Parathyroid adenoma (tissue), 2 donors: ENCODE data around the gene CUL9.

Experiments used
- H2AFZ ChIP-seq: fragments of 300-600 bp; sonication (generic); one replicate; pipeline ENCODE4 v1.7.0; 2017; ENCODE audit warnings: antibody characterized with exemption, mild to moderate bottlenecking
- H3K27ac ChIP-seq: fragments of 300-600 bp; sonication (generic); one replicate; pipeline ENCODE4 v1.7.0; 2017
- H3K27me3 ChIP-seq: fragments of 300-600 bp; sonication (generic); one replicate; pipeline ENCODE4 v1.7.0; 2017; ENCODE audit warnings: low read length; ENCODE audit not compliant: control insufficient read depth, insufficient read depth
- H3K36me3 ChIP-seq: fragments of 300-600 bp; sonication (generic); one replicate; pipeline ENCODE4 v1.7.0; 2017; ENCODE audit warnings: low read length; ENCODE audit not compliant: control insufficient read depth, insufficient read depth
- H3K4me1 ChIP-seq: fragments of 300-600 bp; sonication (generic); one replicate; pipeline ENCODE4 v1.7.0; 2017; ENCODE audit warnings: control low read depth
- H3K4me2 ChIP-seq: fragments of 300-600 bp; sonication (generic); one replicate; pipeline ENCODE4 v1.7.0; 2017; ENCODE audit warnings: low read length
- H3K4me3 ChIP-seq: fragments of 300-600 bp; sonication (generic); one replicate; pipeline ENCODE4 v1.7.0; 2017; ENCODE audit warnings: low read depth, low read length
- H3K79me2 ChIP-seq: fragments of 300-600 bp; sonication (generic); one replicate; pipeline ENCODE4 v1.7.0; 2017; ENCODE audit warnings: control low read depth
- H3K9ac ChIP-seq: fragments of 300-600 bp; sonication (generic); one replicate; pipeline ENCODE4 v1.7.0; 2017; ENCODE audit warnings: mild to moderate bottlenecking
- H3K9me3 ChIP-seq: fragments of 300-600 bp; sonication (generic); one replicate; pipeline ENCODE4 v1.7.0; 2017; ENCODE audit warnings: low read length; ENCODE audit not compliant: control insufficient read depth
- TF ChIP-seq, protein P1 (sequence below): fragments of 300-600 bp; sonication (generic); IDR thresholded peaks from one replicate; pipeline ENCODE4 v1.7.0; 2017; ENCODE audit warnings: antibody characterized with exemption, mild to moderate bottlenecking
- donor health status: primary hyperparathyroidism.

CUL9 gene

DNA sequence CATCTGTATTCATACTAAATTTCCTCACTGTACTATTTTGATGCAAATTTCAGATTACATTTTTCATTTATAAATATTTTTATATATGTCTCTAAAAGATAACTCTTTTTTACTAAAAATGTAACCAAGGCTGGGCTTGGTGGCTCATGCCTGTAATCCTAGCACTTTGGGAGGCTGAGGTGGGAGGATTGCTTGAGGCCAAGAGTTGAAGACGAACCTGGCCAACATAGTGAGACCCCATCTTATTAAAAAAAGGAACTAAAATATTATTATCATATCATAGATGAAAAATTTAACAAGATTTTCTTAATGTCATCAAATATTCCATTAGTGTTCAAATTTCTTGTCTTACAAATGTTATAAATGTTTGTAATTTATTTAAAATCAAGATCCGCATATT, 53.8 kb downstream of the CUL9 start:
- Histone ChIP-seq H2AFZ (no peak overlapping the region), H3K4me2 (no peak overlapping the region), H3K4me1 (no peaks in the 10 kb centered on the region), H3K27me3 (no peaks in the 10 kb centered on the region), H3K9me3 (no peaks in the 10 kb centered on the region), H3K9ac (no peak overlapping the region), H3K4me3 (no peak overlapping the region), H3K27ac (no peak overlapping the region), H3K36me3 (no peaks in the 10 kb centered on the region), H3K79me2 (no peaks in the 10 kb centered on the region)
- TF ChIP-seq, protein P1, sequence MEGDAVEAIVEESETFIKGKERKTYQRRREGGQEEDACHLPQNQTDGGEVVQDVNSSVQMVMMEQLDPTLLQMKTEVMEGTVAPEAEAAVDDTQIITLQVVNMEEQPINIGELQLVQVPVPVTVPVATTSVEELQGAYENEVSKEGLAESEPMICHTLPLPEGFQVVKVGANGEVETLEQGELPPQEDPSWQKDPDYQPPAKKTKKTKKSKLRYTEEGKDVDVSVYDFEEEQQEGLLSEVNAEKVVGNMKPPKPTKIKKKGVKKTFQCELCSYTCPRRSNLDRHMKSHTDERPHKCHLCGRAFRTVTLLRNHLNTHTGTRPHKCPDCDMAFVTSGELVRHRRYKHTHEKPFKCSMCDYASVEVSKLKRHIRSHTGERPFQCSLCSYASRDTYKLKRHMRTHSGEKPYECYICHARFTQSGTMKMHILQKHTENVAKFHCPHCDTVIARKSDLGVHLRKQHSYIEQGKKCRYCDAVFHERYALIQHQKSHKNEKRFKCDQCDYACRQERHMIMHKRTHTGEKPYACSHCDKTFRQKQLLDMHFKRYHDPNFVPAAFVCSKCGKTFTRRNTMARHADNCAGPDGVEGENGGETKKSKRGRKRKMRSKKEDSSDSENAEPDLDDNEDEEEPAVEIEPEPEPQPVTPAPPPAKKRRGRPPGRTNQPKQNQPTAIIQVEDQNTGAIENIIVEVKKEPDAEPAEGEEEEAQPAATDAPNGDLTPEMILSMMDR = no peak

DNA sequence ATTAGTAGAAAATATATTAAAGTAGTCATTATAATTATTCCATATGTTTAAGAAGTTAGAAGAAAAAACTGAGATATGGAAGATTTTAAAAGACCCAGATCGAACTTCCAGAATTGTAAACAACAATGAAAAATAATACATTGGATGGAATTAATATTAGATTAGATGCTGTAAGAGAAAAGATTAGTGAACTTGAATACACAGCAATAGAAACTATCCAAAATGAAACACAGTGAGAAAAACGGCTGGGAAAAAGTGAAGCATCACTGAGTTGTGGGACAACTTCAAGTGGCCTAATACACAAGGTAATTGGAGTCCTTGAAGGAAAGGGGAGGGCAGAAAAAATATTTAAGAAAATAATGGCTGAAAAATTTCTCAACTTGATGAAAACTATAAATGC, 57.1 kb downstream of the CUL9 start:
- no peak overlapping the region for H2AFZ ChIP-seq
- H3K27ac ChIP-seq = no peak overlapping the region
- H3K36me3 ChIP-seq = no peaks in the 10 kb centered on the region
- TF ChIP-seq, protein P1 = no peak
- H3K79me2 ChIP-seq = no peaks in the 10 kb centered on the region
- H3K9ac ChIP-seq = no peak overlapping the region
- H3K4me2 ChIP-seq = no peak overlapping the region
- H3K9me3 ChIP-seq = no peaks in the 10 kb centered on the region
- H3K4me3 ChIP-seq = no peak overlapping the region
- H3K4me1 ChIP-seq = no peaks in the 10 kb centered on the region
- no peaks in the 10 kb centered on the region for H3K27me3 ChIP-seq

DNA sequence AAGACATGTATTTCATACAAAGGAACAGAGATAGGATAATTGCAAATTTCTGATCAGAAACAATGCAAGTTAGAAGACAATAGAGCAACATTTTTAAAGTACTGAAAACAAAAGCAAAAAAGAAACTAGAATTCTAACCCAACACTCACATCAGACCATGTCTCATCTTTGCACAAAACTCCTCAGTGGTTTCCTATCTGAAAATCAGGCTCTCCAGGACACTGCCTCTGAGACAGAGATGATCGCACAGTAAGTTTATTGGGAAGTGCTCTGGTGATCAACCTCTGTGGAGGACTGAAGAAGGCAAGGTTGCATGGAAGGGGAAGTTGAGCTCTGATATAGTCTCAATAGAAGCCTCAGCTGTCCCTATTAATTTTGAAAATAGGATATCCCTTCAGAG, 59.0 kb downstream of the CUL9 start:
- Histone ChIP-seq H3K4me2 (no peak overlapping the region), H3K79me2 (no peaks in the 10 kb centered on the region), H3K27me3 (no peaks in the 10 kb centered on the region), H3K9ac (no peak overlapping the region), H2AFZ (no peak overlapping the region), H3K9me3 (no peaks in the 10 kb centered on the region), H3K4me1 (no peaks in the 10 kb centered on the region), H3K27ac (no peak overlapping the region), H3K36me3 (no peaks in the 10 kb centered on the region), H3K4me3 (no peak overlapping the region)
- TF ChIP-seq, protein P1 = no peak

DNA sequence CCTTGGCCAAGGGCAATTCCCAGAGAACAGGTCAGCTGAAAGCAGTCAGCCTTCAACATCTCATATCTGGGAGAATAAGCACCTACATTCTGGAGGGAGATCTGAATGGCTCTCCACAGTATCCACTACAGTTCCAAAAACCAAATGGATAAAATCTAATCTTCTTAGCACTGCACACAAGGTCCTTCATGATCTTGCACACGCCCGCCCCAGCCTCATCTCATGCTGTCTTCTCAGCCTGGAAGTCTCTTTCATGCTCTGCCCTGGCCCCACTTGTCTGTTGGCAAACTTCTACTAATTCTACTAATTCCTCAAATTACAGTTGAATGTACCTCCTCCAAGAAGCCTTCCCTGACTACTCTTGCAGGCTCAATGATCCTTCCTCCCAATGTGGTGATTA, 59.5 kb downstream of the CUL9 start:
- H3K36me3 ChIP-seq = no peaks in the 10 kb centered on the region
- no peak overlapping the region for H3K27ac ChIP-seq
- H3K27me3 ChIP-seq = no peaks in the 10 kb centered on the region
- no peak overlapping the region for H3K9ac ChIP-seq
- TF ChIP-seq, protein P1 = no peak
- H3K4me2 ChIP-seq = no peak overlapping the region
- no peak overlapping the region for H3K4me3 ChIP-seq
- no peaks in the 10 kb centered on the region for H3K4me1 ChIP-seq
- H3K79me2 ChIP-seq = no peaks in the 10 kb centered on the region
- H3K9me3 ChIP-seq = no peaks in the 10 kb centered on the region
- no peak overlapping the region for H2AFZ ChIP-seq

DNA sequence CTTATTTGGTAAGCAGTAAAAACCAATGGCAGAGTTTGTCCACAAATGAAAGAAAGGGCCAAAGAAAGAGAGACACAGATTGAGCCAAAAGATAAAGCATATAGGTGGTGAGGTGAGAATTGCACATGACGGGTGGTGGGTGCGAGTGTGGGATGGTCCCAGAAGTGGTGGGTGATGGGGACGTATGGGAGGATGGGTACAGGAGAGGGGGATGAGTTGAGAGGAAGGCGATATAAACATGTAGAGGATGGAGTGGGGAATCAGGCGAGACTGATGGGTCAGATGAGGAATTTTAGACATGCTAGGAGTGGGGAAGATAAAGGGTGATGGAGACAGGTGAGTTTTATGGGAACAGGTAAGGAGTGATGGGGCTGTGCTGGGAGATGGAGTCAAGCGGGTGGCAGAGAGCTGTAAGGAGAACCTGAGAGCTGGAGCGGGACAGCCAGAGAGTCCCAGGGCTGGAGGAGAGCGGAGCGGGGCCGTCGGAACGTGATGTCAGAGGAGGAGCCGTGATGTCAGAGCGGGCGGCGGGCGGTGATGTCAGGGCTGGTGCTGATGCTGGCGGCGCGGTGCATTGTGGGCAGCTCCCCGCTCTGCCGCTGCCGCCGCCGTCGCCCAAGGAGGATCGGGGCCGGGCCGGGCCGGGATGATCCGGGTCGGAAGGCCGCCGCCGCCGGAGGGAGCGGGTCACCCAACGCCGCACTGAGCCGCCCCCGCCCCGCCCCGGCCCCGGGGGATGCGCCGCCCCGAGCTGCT, 61.1 kb downstream of the CUL9 start, which contains the start of gene TTBK1:
TTBK1 (plus strand) TSS at position 574 of the 756 bp plus-strand sequence. CDS start 3,180 bp downstream, outside the sequence.
- TF ChIP-seq, protein P1 = no peak
- Histone ChIP-seq H3K4me3 (no peak within 1 kb of the TSS), H3K27me3 (no peaks in the 10 kb centered on the region), H3K79me2 (no peaks in the 10 kb centered on the region), H3K36me3 (no peaks in the 10 kb centered on the region), H3K27ac (no peak within 1 kb of the TSS), H3K4me2 (no peak within 1 kb of the TSS), H3K9me3 (no peaks in the 10 kb centered on the region), H3K9ac (no peak within 1 kb of the TSS), H3K4me1 (peaks cover 4% of the 10 kb centered on the region), H2AFZ (no peak within 1 kb of the TSS)
